Neural cell (in vitro differentiated cells): Measurements from ENCODE around the gene ADGRG1.

ENCODE experiments used
- CTCF ChIP-seq: fragments of 450-650 bp; IDR thresholded peaks from 2 replicates; pipeline ENCODE4 v1.5.1; 2014; ENCODE audit warnings: antibody characterized with exemption, mild to moderate bottlenecking, moderate library complexity; ENCODE audit not compliant: poor library complexity, severe bottlenecking
- EP300 ChIP-seq: fragments of 450-650 bp; conservative IDR thresholded peaks from 2 replicates; pipeline ENCODE4 v1.6.1; 2014; ENCODE audit warnings: antibody characterized with exemption, mild to moderate bottlenecking, moderate library complexity; ENCODE audit not compliant: poor library complexity, severe bottlenecking
- EZH2 ChIP-seq: fragments of 200-600, 300-800 bp; shearing (Covaris generic), sonication (generic); IDR thresholded peaks from 2 replicates; pipeline ENCODE4 v1.6.1; 2014; ENCODE audit warnings: antibody characterized with exemption, low read length, borderline replicate concordance, mild to moderate bottlenecking; ENCODE audit not compliant: insufficient read depth, poor library complexity, severe bottlenecking
- MXI1 ChIP-seq: fragments of 450-650 bp; conservative IDR thresholded peaks from 2 replicates; pipeline ENCODE4 v1.6.1; 2014; ENCODE audit warnings: antibody characterized with exemption, mild to moderate bottlenecking; ENCODE audit not compliant: poor library complexity, severe bottlenecking
- POLR2AphosphoS5 ChIP-seq: IDR thresholded peaks from 2 replicates; pipeline ENCODE4 v1.6.1; 2012
- SMC3 ChIP-seq: fragments of 450-650 bp; conservative IDR thresholded peaks from 2 replicates; pipeline ENCODE4 v1.6.1; 2014; ENCODE audit warnings: antibody characterized with exemption, mild to moderate bottlenecking, moderate library complexity; ENCODE audit not compliant: poor library complexity
- TAF1 ChIP-seq: IDR thresholded peaks from 2 replicates; pipeline ENCODE4 v1.6.1; 2012; ENCODE audit warnings: low read depth

- no peak for TF ChIP-seq TAF1
- no peak for TF ChIP-seq CTCF
- TF ChIP-seq EP300 = no peak
- no peak for TF ChIP-seq EZH2
- no peak for TF ChIP-seq POLR2AphosphoS5
- TF ChIP-seq SMC3 = no peak
- no peak for TF ChIP-seq MXI1
Observed at GRCh38 chr16:57670196-57670595, 41.8 kb downstream of the ADGRG1 start.
